ENCODE measurements around the gene EXOC3L4. TPM values are rescaled to one million over a fixed set of nuclear protein-coding genes. Genes with fewer than 3 reads are reported as not detected.
"Not testable (repeated sequence)": the region's sequence is repeated elsewhere in the genome, so short reads cannot be mapped to it uniquely, and the experiment has no call there.

EXOC3L4 gene
- polyA plus RNA-seq, 2 of the 4 experiments (the other 2 are of a cell fraction), result 1.5 to 4.3 TPM

DNA sequence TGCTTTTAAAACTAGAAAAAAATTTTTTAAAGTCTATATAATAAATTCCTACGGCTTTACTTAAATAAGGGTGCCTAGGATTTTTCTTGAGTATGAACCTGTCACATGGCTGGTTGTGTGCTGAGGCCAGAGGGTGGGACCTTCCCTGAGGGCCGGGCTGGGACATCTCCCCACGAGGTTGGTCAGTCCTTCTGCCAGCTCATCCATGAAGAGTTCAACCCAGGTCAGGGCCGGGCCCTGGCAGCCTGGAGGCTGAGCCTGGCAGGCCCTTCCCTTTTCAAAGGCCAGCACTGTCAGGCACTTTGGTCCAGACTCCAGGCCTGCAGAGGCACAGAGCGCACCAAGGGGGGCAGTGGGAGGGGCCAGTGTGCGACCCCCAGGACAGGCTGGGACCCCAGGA, 60.5 kb downstream of the EXOC3L4 start:
- POLR2A ChIA-PET, result no interaction called here
- CTCF ChIA-PET, result interaction anchor here (0.9 to 6.3 kb wide), 4 partner anchors 17 to 61 kb away, joined by 3 to 57 read pairs (median 4); partner anchors contain the start of gene EXOC3L4
- H3K27ac ChIP-seq, result peak overlapping the region; percentile 79 to 93

DNA sequence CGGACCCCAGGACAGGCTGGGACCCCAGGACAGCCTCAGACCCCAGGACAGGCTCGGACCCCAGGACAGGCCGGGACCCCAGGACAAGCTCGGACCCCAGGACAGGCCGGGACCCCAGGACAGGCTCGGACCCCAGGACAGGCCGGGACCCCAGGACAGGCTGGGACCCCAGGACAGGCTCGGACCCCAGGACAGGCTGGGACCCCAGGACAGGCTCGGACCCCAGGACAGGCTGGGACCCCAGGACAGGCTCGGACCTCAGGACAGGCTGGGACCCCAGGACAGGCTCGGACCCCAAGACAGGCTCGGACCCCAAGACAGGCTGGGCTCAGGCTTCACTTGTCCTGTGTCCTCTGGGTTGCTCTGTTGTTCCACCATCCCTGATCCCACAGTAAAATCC, 60.9 kb downstream of the EXOC3L4 start:
- peaks cover 25% of the 10 kb centered on the region for H3K4me1 ChIP-seq
- FAIRE-seq; DNase-seq (ENCODE audit: low read depth in 1 of 2, low spot score in 1 of 2); POLR2A ChIA-PET; H3K4me3 ChIP-seq; H3K9me3 ChIP-seq: not testable (repeated sequence)
- peak in 1 of 2 experiments; percentile 5; a peak in 1 of 6 replicates for ATAC-seq
- WGBS (ENCODE audit: missing lambda C conversion rate), result 60% methylated on average over 3 of the region's 12 CpGs
- H3K4me2 ChIP-seq, result peak overlapping the region; percentile 63
- CTCF ChIA-PET, result interaction anchor here (0.9 to 6.3 kb wide), 4 partner anchors 18 to 61 kb away, joined by 3 to 57 read pairs (median 4); partner anchors contain the start of gene EXOC3L4
- peak overlapping the region; percentile 79 to 93 for H3K27ac ChIP-seq

More for the DNA sequence above, 60.5 kb downstream of the EXOC3L4 start:
- Histone ChIP-seq H3K4me1 (peaks cover 25% of the 10 kb centered on the region), H3K4me2 (peak overlapping the region; percentile 63), H3K4me3 (no peak overlapping the region), H3K9me3 (no peaks in the 10 kb centered on the region)
- WGBS (ENCODE audit: missing lambda C conversion rate), result 7% methylated on average over 6 of the region's 6 CpGs
- DNase-seq (ENCODE audit: low read depth in 1 of 2, low spot score in 1 of 2) (peak; percentile 88 to 89), ATAC-seq (peak; percentile 96 to 98), FAIRE-seq (no peak)
- TF ChIP-seq JUNB (IDR thresholded peaks at IDR 0.05) (no peak), EP300 (IDR thresholded peaks at IDR 0.05) (no peak), NR3C1 (IDR thresholded peaks at IDR 0.05) (no peak), ESRRA (IDR thresholded peaks at IDR 0.05; ENCODE audit: borderline replicate concordance, low read length) (no peak), GATA3 (IDR thresholded peaks at IDR 0.05; ENCODE audit: borderline replicate concordance) (no peak), KDM1A (IDR thresholded peaks at IDR 0.05; ENCODE audit: low read depth) (no peak), CEBPB (IDR thresholded peaks at IDR 0.05) (no peak), EHF (CRISPR knock-in tag; IDR thresholded peaks at IDR 0.05) (no peak), ZNF302 (CRISPR knock-in tag; IDR thresholded peaks at IDR 0.05) (no peak), FOSL2 (IDR thresholded peaks at IDR 0.05) (no peak), FOSL2 (CRISPR knock-in tag; IDR thresholded peaks at IDR 0.05) (peak; percentile 47), NFE2L2 (conservative IDR thresholded peaks at IDR 0.05; ENCODE audit: low read length) (no peak), NPAS2 (CRISPR knock-in tag; IDR thresholded peaks at IDR 0.05; ENCODE audit: borderline replicate concordance) (no peak), CHD2 (IDR thresholded peaks at IDR 0.05; ENCODE audit: low read length, partially characterized antibody) (no peak), KDM5A (IDR thresholded peaks at IDR 0.05) (no peak), HOXA7 (CRISPR knock-in tag; IDR thresholded peaks at IDR 0.05) (no peak), RNF2 (IDR thresholded peaks at IDR 0.05; ENCODE audit: borderline replicate concordance, low read depth) (no peak), ZC3H11A (IDR thresholded peaks at IDR 0.05) (no peak), MYC (IDR thresholded peaks at IDR 0.05; ENCODE audit: borderline replicate concordance, low read length) (0 out of 2 replicates have a peak, but pooled peaks have one; percentile 45), SREBF2 (IDR thresholded peaks at IDR 0.05) (no peak), MAZ (IDR thresholded peaks at IDR 0.05; ENCODE audit: borderline replicate concordance, low read depth, low read length) (no peak), CBX2 (IDR thresholded peaks at IDR 0.05; ENCODE audit: borderline replicate concordance, low read depth) (no peak), RAD21 (conservative IDR thresholded peaks at IDR 0.05 in 1 of 2, IDR thresholded peaks at IDR 0.05 in 1 of 2) (no peak), HOXB5 (CRISPR knock-in tag; IDR thresholded peaks at IDR 0.05) (no peak), HEYL (CRISPR knock-in tag; IDR thresholded peaks at IDR 0.05) (no peak)
- TF ChIP-seq, protein P1, sequence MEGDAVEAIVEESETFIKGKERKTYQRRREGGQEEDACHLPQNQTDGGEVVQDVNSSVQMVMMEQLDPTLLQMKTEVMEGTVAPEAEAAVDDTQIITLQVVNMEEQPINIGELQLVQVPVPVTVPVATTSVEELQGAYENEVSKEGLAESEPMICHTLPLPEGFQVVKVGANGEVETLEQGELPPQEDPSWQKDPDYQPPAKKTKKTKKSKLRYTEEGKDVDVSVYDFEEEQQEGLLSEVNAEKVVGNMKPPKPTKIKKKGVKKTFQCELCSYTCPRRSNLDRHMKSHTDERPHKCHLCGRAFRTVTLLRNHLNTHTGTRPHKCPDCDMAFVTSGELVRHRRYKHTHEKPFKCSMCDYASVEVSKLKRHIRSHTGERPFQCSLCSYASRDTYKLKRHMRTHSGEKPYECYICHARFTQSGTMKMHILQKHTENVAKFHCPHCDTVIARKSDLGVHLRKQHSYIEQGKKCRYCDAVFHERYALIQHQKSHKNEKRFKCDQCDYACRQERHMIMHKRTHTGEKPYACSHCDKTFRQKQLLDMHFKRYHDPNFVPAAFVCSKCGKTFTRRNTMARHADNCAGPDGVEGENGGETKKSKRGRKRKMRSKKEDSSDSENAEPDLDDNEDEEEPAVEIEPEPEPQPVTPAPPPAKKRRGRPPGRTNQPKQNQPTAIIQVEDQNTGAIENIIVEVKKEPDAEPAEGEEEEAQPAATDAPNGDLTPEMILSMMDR (IDR thresholded peaks at IDR 0.05), result no peak
- TF ChIP-seq, protein P2, sequence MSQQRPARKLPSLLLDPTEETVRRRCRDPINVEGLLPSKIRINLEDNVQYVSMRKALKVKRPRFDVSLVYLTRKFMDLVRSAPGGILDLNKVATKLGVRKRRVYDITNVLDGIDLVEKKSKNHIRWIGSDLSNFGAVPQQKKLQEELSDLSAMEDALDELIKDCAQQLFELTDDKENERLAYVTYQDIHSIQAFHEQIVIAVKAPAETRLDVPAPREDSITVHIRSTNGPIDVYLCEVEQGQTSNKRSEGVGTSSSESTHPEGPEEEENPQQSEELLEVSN (IDR thresholded peaks at IDR 0.05; ENCODE audit: borderline replicate concordance, low read depth), result no peak
- TF ChIP-seq, protein P3, sequence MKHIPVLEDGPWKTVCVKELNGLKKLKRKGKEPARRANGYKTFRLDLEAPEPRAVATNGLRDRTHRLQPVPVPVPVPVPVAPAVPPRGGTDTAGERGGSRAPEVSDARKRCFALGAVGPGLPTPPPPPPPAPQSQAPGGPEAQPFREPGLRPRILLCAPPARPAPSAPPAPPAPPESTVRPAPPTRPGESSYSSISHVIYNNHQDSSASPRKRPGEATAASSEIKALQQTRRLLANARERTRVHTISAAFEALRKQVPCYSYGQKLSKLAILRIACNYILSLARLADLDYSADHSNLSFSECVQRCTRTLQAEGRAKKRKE (CRISPR knock-in tag; IDR thresholded peaks at IDR 0.05; ENCODE audit: low read depth), result no peak
- TF ChIP-seq, protein P4, sequence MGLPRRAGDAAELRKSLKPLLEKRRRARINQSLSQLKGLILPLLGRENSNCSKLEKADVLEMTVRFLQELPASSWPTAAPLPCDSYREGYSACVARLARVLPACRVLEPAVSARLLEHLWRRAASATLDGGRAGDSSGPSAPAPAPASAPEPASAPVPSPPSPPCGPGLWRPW (IDR thresholded peaks at IDR 0.05), result no peak
- TF ChIP-seq, protein P5, sequence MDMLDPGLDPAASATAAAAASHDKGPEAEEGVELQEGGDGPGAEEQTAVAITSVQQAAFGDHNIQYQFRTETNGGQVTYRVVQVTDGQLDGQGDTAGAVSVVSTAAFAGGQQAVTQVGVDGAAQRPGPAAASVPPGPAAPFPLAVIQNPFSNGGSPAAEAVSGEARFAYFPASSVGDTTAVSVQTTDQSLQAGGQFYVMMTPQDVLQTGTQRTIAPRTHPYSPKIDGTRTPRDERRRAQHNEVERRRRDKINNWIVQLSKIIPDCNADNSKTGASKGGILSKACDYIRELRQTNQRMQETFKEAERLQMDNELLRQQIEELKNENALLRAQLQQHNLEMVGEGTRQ (IDR thresholded peaks at IDR 0.05), result 0 out of 2 replicates have a peak, but pooled peaks have one; percentile 44
- TF ChIP-seq, protein P6, sequence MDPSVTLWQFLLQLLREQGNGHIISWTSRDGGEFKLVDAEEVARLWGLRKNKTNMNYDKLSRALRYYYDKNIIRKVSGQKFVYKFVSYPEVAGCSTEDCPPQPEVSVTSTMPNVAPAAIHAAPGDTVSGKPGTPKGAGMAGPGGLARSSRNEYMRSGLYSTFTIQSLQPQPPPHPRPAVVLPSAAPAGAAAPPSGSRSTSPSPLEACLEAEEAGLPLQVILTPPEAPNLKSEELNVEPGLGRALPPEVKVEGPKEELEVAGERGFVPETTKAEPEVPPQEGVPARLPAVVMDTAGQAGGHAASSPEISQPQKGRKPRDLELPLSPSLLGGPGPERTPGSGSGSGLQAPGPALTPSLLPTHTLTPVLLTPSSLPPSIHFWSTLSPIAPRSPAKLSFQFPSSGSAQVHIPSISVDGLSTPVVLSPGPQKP (IDR thresholded peaks at IDR 0.05; ENCODE audit: low read depth, low read length), result no peak
- TF ChIP-seq, protein P7, sequence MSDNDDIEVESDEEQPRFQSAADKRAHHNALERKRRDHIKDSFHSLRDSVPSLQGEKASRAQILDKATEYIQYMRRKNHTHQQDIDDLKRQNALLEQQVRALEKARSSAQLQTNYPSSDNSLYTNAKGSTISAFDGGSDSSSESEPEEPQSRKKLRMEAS (IDR thresholded peaks at IDR 0.05), result peak; percentile 60
- TF ChIP-seq, protein P8, sequence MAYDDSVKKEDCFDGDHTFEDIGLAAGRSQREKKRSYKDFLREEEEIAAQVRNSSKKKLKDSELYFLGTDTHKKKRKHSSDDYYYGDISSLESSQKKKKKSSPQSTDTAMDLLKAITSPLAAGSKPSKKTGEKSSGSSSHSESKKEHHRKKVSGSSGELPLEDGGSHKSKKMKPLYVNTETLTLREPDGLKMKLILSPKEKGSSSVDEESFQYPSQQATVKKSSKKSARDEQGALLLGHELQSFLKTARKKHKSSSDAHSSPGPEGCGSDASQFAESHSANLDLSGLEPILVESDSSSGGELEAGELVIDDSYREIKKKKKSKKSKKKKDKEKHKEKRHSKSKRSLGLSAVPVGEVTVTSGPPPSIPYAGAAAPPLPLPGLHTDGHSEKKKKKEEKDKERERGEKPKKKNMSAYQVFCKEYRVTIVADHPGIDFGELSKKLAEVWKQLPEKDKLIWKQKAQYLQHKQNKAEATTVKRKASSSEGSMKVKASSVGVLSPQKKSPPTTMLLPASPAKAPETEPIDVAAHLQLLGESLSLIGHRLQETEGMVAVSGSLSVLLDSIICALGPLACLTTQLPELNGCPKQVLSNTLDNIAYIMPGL (CRISPR knock-in tag; IDR thresholded peaks at IDR 0.05; ENCODE audit: borderline replicate concordance), result no peak
